Measurements from ENCODE around the gene NAA16. TPM values are rescaled to one million over a fixed set of nuclear protein-coding genes. Genes with fewer than 3 reads are reported as not detected.
A peak's percentile ranks its signal among the peaks of the same experiment; 100 is the strongest.

NAA16 gene
- total RNA-seq, 1 experiment from 2014 or later = 9.8 TPM

DNA sequence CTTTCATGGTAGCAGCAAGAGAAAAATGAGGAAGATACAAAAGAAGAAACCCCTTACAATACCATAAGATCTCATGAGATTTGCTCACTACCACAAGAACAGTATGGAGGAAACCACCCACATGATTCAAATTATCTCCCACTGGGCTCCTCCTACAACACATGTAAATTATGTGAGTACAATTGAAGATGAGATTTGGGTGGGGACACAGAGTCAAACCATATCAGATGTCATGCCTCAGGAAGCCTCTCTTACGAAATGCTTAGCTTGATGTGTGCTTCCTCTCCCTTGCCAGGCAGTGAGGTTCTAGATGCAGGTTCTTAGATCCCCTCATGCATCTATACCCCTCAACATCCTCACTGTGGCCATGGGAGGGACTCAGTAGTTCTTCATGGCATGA is 83.1 kb downstream of the NAA16 start:
- Histone ChIP-seq H3K79me2 (ENCODE audit: low read length) (no peaks in the 10 kb centered on the region), H3F3A (ENCODE audit: low read length, unreplicated experiment) (no peaks in the 10 kb centered on the region), H3K4me1 (ENCODE audit: insufficient read depth, low read length) (no peaks in the 10 kb centered on the region), H3K9ac (ENCODE audit: low read length) (no peak overlapping the region), H3K9me2 (replicated peaks; ENCODE audit: low read length) (no peaks in the 10 kb centered on the region), H4K20me1 (ENCODE audit: low read length) (no peaks in the 10 kb centered on the region), H3K36me3 (ENCODE audit: low read depth, low read length) (no peaks in the 10 kb centered on the region), H3K4me2 (ENCODE audit: low read length) (no peak overlapping the region), H3K4me3 (ENCODE audit: low read length) (no peak overlapping the region), H3K27ac (ENCODE audit: low read length) (no peak overlapping the region), H3K27me3 (ENCODE audit: low read length) (no peaks in the 10 kb centered on the region), H3K9me3 (ENCODE audit: low read length) (no peaks in the 10 kb centered on the region), H2AFZ (ENCODE audit: low read length) (no peak overlapping the region)
- no TSS peak for BruUV-seq (replicated peaks)
- no peak for ATAC-seq
- ChIA-PET POLR2A (ENCODE audit: unreplicated experiment) (no interaction called here), CTCF (no interaction called here)
- TF ChIP-seq EZH2phosphoT487 (IDR thresholded peaks at IDR 0.05; ENCODE audit: borderline replicate concordance, low read length) (no peak), EZH2 (IDR thresholded peaks at IDR 0.05; ENCODE audit: low read length, unreplicated experiment) (no peak)
- TF ChIP-seq, protein P1, sequence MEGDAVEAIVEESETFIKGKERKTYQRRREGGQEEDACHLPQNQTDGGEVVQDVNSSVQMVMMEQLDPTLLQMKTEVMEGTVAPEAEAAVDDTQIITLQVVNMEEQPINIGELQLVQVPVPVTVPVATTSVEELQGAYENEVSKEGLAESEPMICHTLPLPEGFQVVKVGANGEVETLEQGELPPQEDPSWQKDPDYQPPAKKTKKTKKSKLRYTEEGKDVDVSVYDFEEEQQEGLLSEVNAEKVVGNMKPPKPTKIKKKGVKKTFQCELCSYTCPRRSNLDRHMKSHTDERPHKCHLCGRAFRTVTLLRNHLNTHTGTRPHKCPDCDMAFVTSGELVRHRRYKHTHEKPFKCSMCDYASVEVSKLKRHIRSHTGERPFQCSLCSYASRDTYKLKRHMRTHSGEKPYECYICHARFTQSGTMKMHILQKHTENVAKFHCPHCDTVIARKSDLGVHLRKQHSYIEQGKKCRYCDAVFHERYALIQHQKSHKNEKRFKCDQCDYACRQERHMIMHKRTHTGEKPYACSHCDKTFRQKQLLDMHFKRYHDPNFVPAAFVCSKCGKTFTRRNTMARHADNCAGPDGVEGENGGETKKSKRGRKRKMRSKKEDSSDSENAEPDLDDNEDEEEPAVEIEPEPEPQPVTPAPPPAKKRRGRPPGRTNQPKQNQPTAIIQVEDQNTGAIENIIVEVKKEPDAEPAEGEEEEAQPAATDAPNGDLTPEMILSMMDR (conservative IDR thresholded peaks at IDR 0.05; ENCODE audit: low read depth, low read length) = no peak
- intact Hi-C loops (cut with micrococcal nuclease) = no loop called here
- DNase-seq = no peak

DNA sequence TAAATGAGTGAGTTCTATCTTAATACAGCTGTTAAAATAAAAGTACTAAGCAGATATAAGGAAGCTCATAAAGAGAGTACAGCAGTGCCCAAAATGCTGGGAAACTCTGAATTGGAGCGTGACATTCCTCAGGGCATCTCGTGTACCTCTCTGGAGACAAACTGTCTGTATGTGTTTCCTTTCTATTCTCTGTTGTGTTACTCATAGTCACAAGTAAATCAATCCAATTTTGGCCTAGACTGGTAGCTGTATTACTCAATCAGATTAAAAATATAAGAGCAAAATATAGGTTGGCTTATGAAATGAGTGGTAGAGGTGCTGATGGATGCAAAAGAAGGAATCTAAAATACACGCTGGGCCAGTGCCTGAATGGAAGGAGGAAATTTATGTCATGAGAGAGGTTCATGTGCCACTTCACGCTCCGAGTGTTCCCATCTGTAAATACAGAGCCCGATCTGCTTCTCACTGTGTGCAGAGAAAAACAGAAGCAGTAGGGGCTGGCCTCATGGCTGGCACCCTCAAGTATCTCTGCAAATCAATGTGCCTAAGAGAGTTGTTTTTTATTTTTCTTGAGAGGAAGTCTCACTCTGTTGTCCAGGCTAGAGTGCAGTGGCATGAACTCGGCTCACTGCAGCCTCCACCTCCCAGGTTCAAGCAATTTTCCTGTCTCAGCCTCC is 87.6 kb downstream of the NAA16 start:
- intact Hi-C loops (cut with micrococcal nuclease) = no loop called here

DNA sequence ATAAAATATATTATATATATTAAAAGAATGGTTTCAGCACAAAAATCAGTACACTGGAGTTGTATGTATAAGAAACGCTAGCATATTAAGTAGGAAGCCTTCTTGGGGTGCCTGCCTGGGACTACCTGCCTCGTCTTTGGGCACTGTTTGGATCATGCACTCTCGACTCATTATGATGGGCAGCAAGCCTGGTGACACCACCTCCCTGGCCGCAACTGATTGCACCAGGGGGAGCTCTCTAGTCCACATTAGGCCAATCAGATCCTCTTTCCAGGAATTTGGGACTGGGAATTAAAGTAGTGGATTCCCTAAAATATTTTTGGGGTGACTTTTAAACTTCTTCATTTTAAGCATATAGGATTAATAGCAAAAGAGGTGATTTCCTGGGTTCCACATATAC is 90.3 kb downstream of the NAA16 start:
- ChIA-PET POLR2A (ENCODE audit: unreplicated experiment) (no interaction called here), CTCF (interaction anchor here (0.5 kb wide), 1 partner anchor 1726 kb away, joined by 3 read pairs; no protein-coding TSS in a partner anchor)
- Histone ChIP-seq H3K36me3 (ENCODE audit: low read depth, low read length) (no peaks in the 10 kb centered on the region), H4K20me1 (ENCODE audit: low read length) (no peaks in the 10 kb centered on the region), H3K9me2 (replicated peaks; ENCODE audit: low read length) (no peaks in the 10 kb centered on the region), H3F3A (ENCODE audit: low read length, unreplicated experiment) (no peaks in the 10 kb centered on the region), H3K4me3 (ENCODE audit: low read length) (no peak overlapping the region), H3K9ac (ENCODE audit: low read length) (no peak overlapping the region), H3K27ac (ENCODE audit: low read length) (no peak overlapping the region), H2AFZ (ENCODE audit: low read length) (no peak overlapping the region), H3K27me3 (ENCODE audit: low read length) (no peaks in the 10 kb centered on the region), H3K4me1 (ENCODE audit: insufficient read depth, low read length) (no peaks in the 10 kb centered on the region), H3K79me2 (ENCODE audit: low read length) (no peaks in the 10 kb centered on the region), H3K9me3 (ENCODE audit: low read length) (no peaks in the 10 kb centered on the region), H3K4me2 (ENCODE audit: low read length) (no peak overlapping the region)
- intact Hi-C loops (cut with micrococcal nuclease) = no loop called here
- no TSS peak for BruUV-seq (replicated peaks)
- TF ChIP-seq EZH2phosphoT487 (IDR thresholded peaks at IDR 0.05; ENCODE audit: borderline replicate concordance, low read length) = no peak
- TF ChIP-seq, protein P1 (conservative IDR thresholded peaks at IDR 0.05; ENCODE audit: low read depth, low read length) = 0 out of 2 replicates have a peak, but pooled peaks have one; percentile 29
- ATAC-seq = no peak
- DNase-seq = peak; percentile 25

More for the DNA sequence above, 87.6 kb downstream of the NAA16 start:
- TF ChIP-seq EZH2 (IDR thresholded peaks at IDR 0.05; ENCODE audit: low read length, unreplicated experiment) (no peak), EZH2phosphoT487 (IDR thresholded peaks at IDR 0.05; ENCODE audit: borderline replicate concordance, low read length) (no peak)
- TF ChIP-seq, protein P1 (conservative IDR thresholded peaks at IDR 0.05; ENCODE audit: low read depth, low read length) = no peak
- Histone ChIP-seq H4K20me1 (ENCODE audit: low read length) (no peaks in the 10 kb centered on the region), H3K27me3 (ENCODE audit: low read length) (no peaks in the 10 kb centered on the region), H2AFZ (ENCODE audit: low read length) (no peak overlapping the region), H3K9ac (ENCODE audit: low read length) (no peak overlapping the region), H3K27ac (ENCODE audit: low read length) (no peak overlapping the region), H3K9me2 (replicated peaks; ENCODE audit: low read length) (no peaks in the 10 kb centered on the region), H3K79me2 (ENCODE audit: low read length) (no peaks in the 10 kb centered on the region), H3K4me1 (ENCODE audit: insufficient read depth, low read length) (no peaks in the 10 kb centered on the region), H3K36me3 (ENCODE audit: low read depth, low read length) (no peaks in the 10 kb centered on the region), H3F3A (ENCODE audit: low read length, unreplicated experiment) (no peaks in the 10 kb centered on the region), H3K4me2 (ENCODE audit: low read length) (no peak overlapping the region), H3K4me3 (ENCODE audit: low read length) (no peak overlapping the region), H3K9me3 (ENCODE audit: low read length) (no peaks in the 10 kb centered on the region)
- no TSS peak for BruUV-seq (replicated peaks)
- no peak for ATAC-seq
- DNase-seq = no peak
- ChIA-PET CTCF (no interaction called here), POLR2A (ENCODE audit: unreplicated experiment) (interaction anchor here (0.6 kb wide), 1 partner anchor 171 kb away, joined by 4 read pairs; no protein-coding TSS in a partner anchor)
